K562 (cell line): Measurements from ENCODE around the gene NUP153. TPM values are rescaled to one million over a fixed set of nuclear protein-coding genes. Genes with fewer than 3 reads are reported as not detected.
A peak's percentile ranks its signal among the peaks of the same experiment; 100 is the strongest.

ENCODE experiments used
- DNMT1 ChIP-seq: fragments of 450-650 bp; IDR thresholded peaks from 2 replicates; pipeline ENCODE4 v1.6.1; 2016; ENCODE audit warnings: antibody characterized with exemption, mild to moderate bottlenecking
- EZH2 ChIP-seq: IDR thresholded peaks from 2 replicates; pipeline ENCODE4 v1.6.1; 2012; ENCODE audit warnings: low read depth, mild to moderate bottlenecking, inconsistent platforms, low read length, borderline replicate concordance
- HDAC2 ChIP-seq: fragments of 450-650 bp; IDR thresholded peaks from 2 replicates; pipeline ENCODE4 v1.6.1; 2016; ENCODE audit warnings: mild to moderate bottlenecking
- PML ChIP-seq: IDR thresholded peaks from 2 replicates; pipeline ENCODE4 v1.6.1; 2012; ENCODE audit warnings: low read length, inconsistent platforms
- RBM17 ChIP-seq: fragments of 200-400 bp; formaldehyde crosslinking; IDR thresholded peaks from 2 replicates; pipeline ENCODE4 v1.6.1; 2017; ENCODE audit warnings: low read depth, mild to moderate bottlenecking, low read length, borderline replicate concordance
- RNF2 ChIP-seq: sonication (generic); IDR thresholded peaks from 2 replicates; pipeline ENCODE4 v1.6.1; 2016
- SMAD1 ChIP-seq: fragments of 150-350 bp; IDR thresholded peaks from 2 replicates; pipeline ENCODE4 v1.6.1; 2014; ENCODE audit warnings: low read length, low read depth; ENCODE audit not compliant: partially characterized antibody
- TBP ChIP-seq: optimal IDR thresholded peaks from 2 replicates; pipeline ENCODE3; 2011; ENCODE audit warnings: low read depth, low read length, improper control_type of control experiment
- U2AF1 ChIP-seq: fragments of 200-400 bp; formaldehyde crosslinking; optimal IDR thresholded peaks from 2 replicates; pipeline ENCODE3; 2017; ENCODE audit warnings: mild to moderate bottlenecking, low read depth, low read length, moderate library complexity
- ZNF311 ChIP-seq: fragments of 250-450 bp; sonication (Bioruptor Pico); IDR thresholded peaks from 2 replicates; pipeline ENCODE4 v1.4.0; 2020; ENCODE audit warnings: mild to moderate bottlenecking, moderate library complexity
- ZNF766 ChIP-seq: fragments of 200-800 bp; sonication (Bioruptor generic); conservative IDR thresholded peaks from 2 replicates; pipeline ENCODE4 v1.6.1; 2016; ENCODE audit warnings: missing genetic modification characterization, missing compliant biosample characterization
- ZNF785 ChIP-seq: fragments of 250-450 bp; sonication (Bioruptor Pico); IDR thresholded peaks from 2 replicates; pipeline ENCODE4 v1.4.0; 2020; ENCODE audit warnings: mild to moderate bottlenecking
- polyA plus RNA-seq, 8 experiments: library from polyadenylated mRNA; depleted of rRNA in 4 of 8; stranded (reverse) in 5 of 8; unstranded in 3 of 8; fragments of >200 nt; fragmentation: Nextera tagmentation in 2 of 8; fragmentation: Illumina TruSeq in 1 of 8; extraction: Ambion mirVana in 2 of 8; extraction: Trizol in 1 of 8; gene quantifications; 2 replicates each; pipeline versions ENCODE4 v1.2.1 to v1.2.3, GENCODE V29; 2011 to 2014; ENCODE audit warnings: inconsistent platforms in 1 of 8, missing spikeins in 1 of 8
- total RNA-seq, 7 experiments: library from RNA; depleted of rRNA in 6 of 7; stranded (reverse); fragments of >200 nt in 6 of 7; fragmentation: Illumina TruSeq in 2 of 7; extraction: Trizol in 2 of 7; gene quantifications; 2 replicates each; pipeline versions ENCODE4 v1.2.1 to v1.2.3, GENCODE V29; 2011 to 2021; ENCODE audit warnings: low replicate concordance in 1 of 7
- TF ChIP-seq, protein P1 (sequence below): fragments of 450-650 bp; IDR thresholded peaks from 2 replicates; pipeline ENCODE4 v1.7.1; 2018; ENCODE audit warnings: mild to moderate bottlenecking, low read depth; ENCODE audit not compliant: partially characterized antibody
- TF ChIP-seq, protein P2 (sequence below): sonication (generic); formaldehyde crosslinking; IDR thresholded peaks from 2 replicates; pipeline ENCODE4 v1.8.1; 2023; ENCODE audit warnings: mild to moderate bottlenecking, missing genetic modification reagents, moderate library complexity
- TF ChIP-seq, protein P3 (sequence below): fragments of 200-400 bp; formaldehyde crosslinking; IDR thresholded peaks from 2 replicates; pipeline ENCODE4 v1.6.1; 2017; ENCODE audit warnings: mild to moderate bottlenecking, low read depth, low read length, moderate library complexity
- TF ChIP-seq, protein P4 (sequence below): fragments of 450-650 bp; IDR thresholded peaks from 2 replicates; pipeline ENCODE4 v1.6.1; 2018; ENCODE audit not compliant: partially characterized antibody
- TF ChIP-seq, protein P5 (sequence below): fragments of 250-450 bp; sonication (Bioruptor Pico); IDR thresholded peaks from 2 replicates; pipeline ENCODE4 v1.8.0; 2021; ENCODE audit warnings: borderline replicate concordance, mild to moderate bottlenecking, moderate library complexity; ENCODE audit not compliant: poor library complexity, severe bottlenecking

Gene NUP153
- total and polyA plus RNA-seq, 9 of the 15 experiments (the other 6 are each of a cell fraction or from before 2014, with no cell fraction given): 21.9 to 110 (median 84.8) TPM

DNA sequence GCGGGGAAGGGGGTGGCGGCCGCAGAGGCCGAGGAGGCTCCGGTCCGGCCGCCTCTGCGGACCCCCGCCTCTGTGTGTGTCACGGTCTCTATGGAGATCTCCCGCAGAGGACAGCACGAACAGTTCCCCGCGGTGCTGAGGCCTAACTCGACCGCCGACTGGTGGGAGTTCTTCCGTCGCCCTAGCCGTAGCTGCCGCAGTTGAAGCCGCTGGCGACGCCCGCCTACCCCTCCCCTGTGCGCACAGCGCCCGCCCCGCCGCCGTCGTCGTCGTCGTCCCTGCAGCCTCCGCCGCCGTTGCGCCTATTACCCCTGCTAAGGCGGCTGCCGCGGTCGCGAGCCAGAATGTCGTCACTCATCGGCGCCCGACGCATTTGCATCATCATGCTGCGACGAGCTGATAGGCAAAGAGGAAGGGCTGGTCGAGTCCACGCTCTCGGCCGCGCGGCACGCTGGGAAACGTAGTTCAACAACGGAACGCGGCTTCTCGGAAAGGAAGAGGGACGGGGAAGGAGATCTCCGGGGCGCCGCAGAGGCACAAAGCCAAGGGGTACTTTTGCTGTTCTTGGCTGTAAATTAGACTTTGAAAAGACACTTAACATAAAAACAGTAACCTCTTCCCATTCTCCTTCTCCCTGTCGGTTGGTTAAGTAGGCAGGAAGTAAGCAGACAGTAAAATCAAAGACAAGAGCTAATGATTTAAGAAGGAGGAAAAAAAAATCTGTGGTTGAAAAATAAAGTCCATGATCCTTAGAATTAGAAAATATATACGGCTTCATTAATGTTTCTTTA lies at the start of gene NUP153 (continued):
- TF ChIP-seq, protein P1, sequence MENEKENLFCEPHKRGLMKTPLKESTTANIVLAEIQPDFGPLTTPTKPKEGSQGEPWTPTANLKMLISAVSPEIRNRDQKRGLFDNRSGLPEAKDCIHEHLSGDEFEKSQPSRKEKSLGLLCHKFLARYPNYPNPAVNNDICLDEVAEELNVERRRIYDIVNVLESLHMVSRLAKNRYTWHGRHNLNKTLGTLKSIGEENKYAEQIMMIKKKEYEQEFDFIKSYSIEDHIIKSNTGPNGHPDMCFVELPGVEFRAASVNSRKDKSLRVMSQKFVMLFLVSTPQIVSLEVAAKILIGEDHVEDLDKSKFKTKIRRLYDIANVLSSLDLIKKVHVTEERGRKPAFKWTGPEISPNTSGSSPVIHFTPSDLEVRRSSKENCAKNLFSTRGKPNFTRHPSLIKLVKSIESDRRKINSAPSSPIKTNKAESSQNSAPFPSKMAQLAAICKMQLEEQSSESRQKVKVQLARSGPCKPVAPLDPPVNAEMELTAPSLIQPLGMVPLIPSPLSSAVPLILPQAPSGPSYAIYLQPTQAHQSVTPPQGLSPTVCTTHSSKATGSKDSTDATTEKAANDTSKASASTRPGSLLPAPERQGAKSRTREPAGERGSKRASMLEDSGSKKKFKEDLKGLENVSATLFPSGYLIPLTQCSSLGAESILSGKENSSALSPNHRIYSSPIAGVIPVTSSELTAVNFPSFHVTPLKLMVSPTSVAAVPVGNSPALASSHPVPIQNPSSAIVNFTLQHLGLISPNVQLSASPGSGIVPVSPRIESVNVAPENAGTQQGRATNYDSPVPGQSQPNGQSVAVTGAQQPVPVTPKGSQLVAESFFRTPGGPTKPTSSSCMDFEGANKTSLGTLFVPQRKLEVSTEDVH: peak; percentile 98
- TF ChIP-seq, protein P2, sequence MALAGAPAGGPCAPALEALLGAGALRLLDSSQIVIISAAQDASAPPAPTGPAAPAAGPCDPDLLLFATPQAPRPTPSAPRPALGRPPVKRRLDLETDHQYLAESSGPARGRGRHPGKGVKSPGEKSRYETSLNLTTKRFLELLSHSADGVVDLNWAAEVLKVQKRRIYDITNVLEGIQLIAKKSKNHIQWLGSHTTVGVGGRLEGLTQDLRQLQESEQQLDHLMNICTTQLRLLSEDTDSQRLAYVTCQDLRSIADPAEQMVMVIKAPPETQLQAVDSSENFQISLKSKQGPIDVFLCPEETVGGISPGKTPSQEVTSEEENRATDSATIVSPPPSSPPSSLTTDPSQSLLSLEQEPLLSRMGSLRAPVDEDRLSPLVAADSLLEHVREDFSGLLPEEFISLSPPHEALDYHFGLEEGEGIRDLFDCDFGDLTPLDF: peak; percentile 63
- TF ChIP-seq EZH2 (no peak), ZNF311 (no peak), U2AF1 (peak; percentile 44), PML (peak; percentile 75), TBP (peak; percentile 92), HDAC2 (peak; percentile 57; the same call in 1 of the 2 replicates), SMAD1 (peak; percentile 78), RBM17 (no peak), RNF2 (peak; percentile 67), ZNF766 (CRISPR knock-in tag) (peak; percentile 79; the same call in 1 of the 2 replicates), ZNF785 (CRISPR knock-in tag) (no peak), DNMT1 (peak; percentile 70; the same call in 1 of the 2 replicates)
- TF ChIP-seq, protein P3, sequence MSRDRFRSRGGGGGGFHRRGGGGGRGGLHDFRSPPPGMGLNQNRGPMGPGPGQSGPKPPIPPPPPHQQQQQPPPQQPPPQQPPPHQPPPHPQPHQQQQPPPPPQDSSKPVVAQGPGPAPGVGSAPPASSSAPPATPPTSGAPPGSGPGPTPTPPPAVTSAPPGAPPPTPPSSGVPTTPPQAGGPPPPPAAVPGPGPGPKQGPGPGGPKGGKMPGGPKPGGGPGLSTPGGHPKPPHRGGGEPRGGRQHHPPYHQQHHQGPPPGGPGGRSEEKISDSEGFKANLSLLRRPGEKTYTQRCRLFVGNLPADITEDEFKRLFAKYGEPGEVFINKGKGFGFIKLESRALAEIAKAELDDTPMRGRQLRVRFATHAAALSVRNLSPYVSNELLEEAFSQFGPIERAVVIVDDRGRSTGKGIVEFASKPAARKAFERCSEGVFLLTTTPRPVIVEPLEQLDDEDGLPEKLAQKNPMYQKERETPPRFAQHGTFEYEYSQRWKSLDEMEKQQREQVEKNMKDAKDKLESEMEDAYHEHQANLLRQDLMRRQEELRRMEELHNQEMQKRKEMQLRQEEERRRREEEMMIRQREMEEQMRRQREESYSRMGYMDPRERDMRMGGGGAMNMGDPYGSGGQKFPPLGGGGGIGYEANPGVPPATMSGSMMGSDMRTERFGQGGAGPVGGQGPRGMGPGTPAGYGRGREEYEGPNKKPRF: no peak
- TF ChIP-seq, protein P4, sequence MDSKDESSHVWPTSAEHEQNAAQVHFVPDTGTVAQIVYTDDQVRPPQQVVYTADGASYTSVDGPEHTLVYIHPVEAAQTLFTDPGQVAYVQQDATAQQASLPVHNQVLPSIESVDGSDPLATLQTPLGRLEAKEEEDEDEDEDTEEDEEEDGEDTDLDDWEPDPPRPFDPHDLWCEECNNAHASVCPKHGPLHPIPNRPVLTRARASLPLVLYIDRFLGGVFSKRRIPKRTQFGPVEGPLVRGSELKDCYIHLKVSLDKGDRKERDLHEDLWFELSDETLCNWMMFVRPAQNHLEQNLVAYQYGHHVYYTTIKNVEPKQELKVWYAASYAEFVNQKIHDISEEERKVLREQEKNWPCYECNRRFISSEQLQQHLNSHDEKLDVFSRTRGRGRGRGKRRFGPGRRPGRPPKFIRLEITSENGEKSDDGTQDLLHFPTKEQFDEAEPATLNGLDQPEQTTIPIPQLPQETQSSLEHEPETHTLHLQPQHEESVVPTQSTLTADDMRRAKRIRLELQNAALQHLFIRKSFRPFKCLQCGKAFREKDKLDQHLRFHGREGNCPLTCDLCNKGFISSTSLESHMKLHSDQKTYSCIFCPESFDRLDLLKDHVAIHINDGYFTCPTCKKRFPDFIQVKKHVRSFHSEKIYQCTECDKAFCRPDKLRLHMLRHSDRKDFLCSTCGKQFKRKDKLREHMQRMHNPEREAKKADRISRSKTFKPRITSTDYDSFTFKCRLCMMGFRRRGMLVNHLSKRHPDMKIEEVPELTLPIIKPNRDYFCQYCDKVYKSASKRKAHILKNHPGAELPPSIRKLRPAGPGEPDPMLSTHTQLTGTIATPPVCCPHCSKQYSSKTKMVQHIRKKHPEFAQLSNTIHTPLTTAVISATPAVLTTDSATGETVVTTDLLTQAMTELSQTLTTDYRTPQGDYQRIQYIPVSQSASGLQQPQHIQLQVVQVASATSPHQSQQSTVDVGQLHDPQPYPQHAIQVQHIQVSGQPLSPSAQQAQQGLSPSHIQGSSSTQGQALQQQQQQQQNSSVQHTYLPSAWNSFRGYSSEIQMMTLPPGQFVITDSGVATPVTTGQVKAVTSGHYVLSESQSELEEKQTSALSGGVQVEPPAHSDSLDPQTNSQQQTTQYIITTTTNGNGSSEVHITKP: peak; percentile 73
- TF ChIP-seq, protein P5, sequence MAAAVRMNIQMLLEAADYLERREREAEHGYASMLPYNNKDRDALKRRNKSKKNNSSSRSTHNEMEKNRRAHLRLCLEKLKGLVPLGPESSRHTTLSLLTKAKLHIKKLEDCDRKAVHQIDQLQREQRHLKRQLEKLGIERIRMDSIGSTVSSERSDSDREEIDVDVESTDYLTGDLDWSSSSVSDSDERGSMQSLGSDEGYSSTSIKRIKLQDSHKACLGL (CRISPR knock-in tag): peak; percentile 7
